RWPE2 (cell line): ENCODE measurements around the gene PHACTR1.
A peak's percentile ranks its signal among the peaks of the same experiment; 100 is the strongest.
"Not testable (repeated sequence)": the region's sequence is repeated elsewhere in the genome, so short reads cannot be mapped to it uniquely, and the experiment has no call there.

Experiments
- ATAC-seq: fragments of 200-7000 bp; cut with Tn5 transposase; 3 replicates; pipeline ENCODE4 v1.9.1; 2021; ENCODE audit warnings: low read depth
- DNase-seq: peaks from one replicate; pipeline ENCODE4 v3.0.0-alpha.2; 2020; ENCODE audit warnings: low spot score
- H3K27ac ChIP-seq: fragments of 450-650 bp; 2 replicates; pipeline ENCODE4 v1.5.1; 2017; ENCODE audit warnings: mild to moderate bottlenecking; ENCODE audit not compliant: poor library complexity, severe bottlenecking
- H3K27me3 ChIP-seq: fragments of 250-450 bp; sonication (Bioruptor Pico); 2 replicates; pipeline ENCODE4 v1.5.1; 2021; ENCODE audit warnings: mild to moderate bottlenecking, moderate library complexity; ENCODE audit not compliant: insufficient read depth, poor library complexity, severe bottlenecking
- H3K36me3 ChIP-seq: fragments of 250-450 bp; sonication (Bioruptor Pico); 2 replicates; pipeline ENCODE4 v1.5.1; 2020; ENCODE audit warnings: low read depth, mild to moderate bottlenecking, moderate library complexity
- H3K4me1 ChIP-seq: fragments of 250-450 bp; sonication (Bioruptor Pico); 2 replicates; pipeline ENCODE4 v1.5.1; 2021; ENCODE audit warnings: mild to moderate bottlenecking, moderate library complexity; ENCODE audit not compliant: insufficient read depth, poor library complexity, severe bottlenecking
- H3K4me3 ChIP-seq: fragments of 250-450 bp; sonication (Bioruptor Pico); 2 replicates; pipeline ENCODE4 v1.5.1; 2021; ENCODE audit warnings: mild to moderate bottlenecking, moderate library complexity; ENCODE audit not compliant: severe bottlenecking
- H3K9me3 ChIP-seq: fragments of 250-450 bp; sonication (Bioruptor Pico); 2 replicates; pipeline ENCODE4 v1.5.1; 2021; ENCODE audit warnings: mild to moderate bottlenecking, moderate library complexity; ENCODE audit not compliant: severe bottlenecking
- CTCF ChIP-seq: fragments of 450-650 bp; IDR thresholded peaks from one replicate; pipeline ENCODE4 v1.5.1; 2017; ENCODE audit warnings: mild to moderate bottlenecking, moderate library complexity; ENCODE audit not compliant: poor library complexity, severe bottlenecking

PHACTR1 gene

GRCh38 chr6:12937971-12938370, 221.4 kb downstream of the PHACTR1 start:
- peaks cover 4% of the 10 kb centered on the region for H3K27me3 ChIP-seq
- H3K9me3 ChIP-seq: no peaks in the 10 kb centered on the region
- no peak for ATAC-seq
- no peaks in the 10 kb centered on the region for H3K4me1 ChIP-seq
- H3K4me3 ChIP-seq: no peak overlapping the region
- no peak for TF ChIP-seq CTCF
- H3K27ac ChIP-seq: no peak overlapping the region
- DNase-seq: no peak
- H3K36me3 ChIP-seq: no peaks in the 10 kb centered on the region

GRCh38 chr6:12939314-12939713, 222.7 kb downstream of the PHACTR1 start:
- no peak for ATAC-seq
- H3K27me3 ChIP-seq: peaks cover 4% of the 10 kb centered on the region
- TF ChIP-seq CTCF: no peak
- DNase-seq: no peak
- H3K36me3 ChIP-seq: no peaks in the 10 kb centered on the region
- no peak overlapping the region for H3K27ac ChIP-seq
- no peaks in the 10 kb centered on the region for H3K9me3 ChIP-seq
- H3K4me3 ChIP-seq: no peak overlapping the region
- H3K4me1 ChIP-seq: no peaks in the 10 kb centered on the region

GRCh38 chr6:12941422-12941821, 224.9 kb downstream of the PHACTR1 start:
- H3K9me3 ChIP-seq: no peaks in the 10 kb centered on the region
- peaks cover 4% of the 10 kb centered on the region for H3K27me3 ChIP-seq
- DNase-seq: no peak
- TF ChIP-seq CTCF: no peak
- ATAC-seq: peak; percentile 44; the same call in 1 of the 3 replicates
- H3K4me3 ChIP-seq: no peak overlapping the region
- no peak overlapping the region for H3K27ac ChIP-seq
- H3K4me1 ChIP-seq: no peaks in the 10 kb centered on the region
- no peaks in the 10 kb centered on the region for H3K36me3 ChIP-seq

- Histone ChIP-seq H3K27me3 (peaks cover 4% of the 10 kb centered on the region), H3K27ac (no peak overlapping the region), H3K4me3 (no peak overlapping the region), H3K9me3 (no peaks in the 10 kb centered on the region), H3K4me1 (no peaks in the 10 kb centered on the region), H3K36me3 (no peaks in the 10 kb centered on the region)
- no peak for DNase-seq
- ATAC-seq: no peak
- no peak for TF ChIP-seq CTCF
Measured at GRCh38 chr6:12943549-12943948, 227.0 kb downstream of the PHACTR1 start.

- Histone ChIP-seq H3K36me3 (no peaks in the 10 kb centered on the region), H3K27me3 (peaks cover 4% of the 10 kb centered on the region), H3K4me3 (no peak overlapping the region), H3K9me3 (no peaks in the 10 kb centered on the region), H3K27ac (no peak overlapping the region), H3K4me1 (no peaks in the 10 kb centered on the region)
- DNase-seq (no peak), ATAC-seq (no peak)
- TF ChIP-seq CTCF: no peak
Measured at GRCh38 chr6:12944001-12944400, 227.4 kb downstream of the PHACTR1 start.

- not testable (repeated sequence) for H3K27ac ChIP-seq, H3K36me3 ChIP-seq, H3K4me1 ChIP-seq, H3K27me3 ChIP-seq, H3K9me3 ChIP-seq, H3K4me3 ChIP-seq, DNase-seq, ATAC-seq
Measured at GRCh38 chr6:12944528-12944927, 228.0 kb downstream of the PHACTR1 start.
